Fibroblast of the aortic adventitia (primary cell): ENCODE measurements around the gene STAC. TPM values are rescaled to one million over a fixed set of nuclear protein-coding genes. Genes with fewer than 3 reads are reported as not detected.

Source experiments
- DNase-seq: peaks from one replicate; pipeline ENCODE4 v3.0.0-alpha.2; 2010; ENCODE audit warnings: low read depth
- H3K4me3 ChIP-seq: 2 replicates; pipeline ENCODE4 v1.5.1; 2011; ENCODE audit warnings: low read depth, mild to moderate bottlenecking, control low read depth, low read length, moderate library complexity
- total RNA-seq: library from RNA; depleted of rRNA; stranded (reverse); fragments of >200 nt; gene quantifications from 2 replicates; pipeline ENCODE4 v1.2.3, GENCODE V29; 2012; ENCODE audit warnings: low replicate concordance
- TF ChIP-seq, protein P1 (sequence below): IDR thresholded peaks from 2 replicates; pipeline ENCODE4 v1.5.1; 2011; ENCODE audit warnings: mild to moderate bottlenecking, low read length, control low read depth, inconsistent platforms; ENCODE audit not compliant: insufficient read depth

The STAC gene
- total RNA-seq, 1 donor = 14.8 TPM

- DNase-seq = no peak
- no peak overlapping the region for H3K4me3 ChIP-seq
- TF ChIP-seq, protein P1, sequence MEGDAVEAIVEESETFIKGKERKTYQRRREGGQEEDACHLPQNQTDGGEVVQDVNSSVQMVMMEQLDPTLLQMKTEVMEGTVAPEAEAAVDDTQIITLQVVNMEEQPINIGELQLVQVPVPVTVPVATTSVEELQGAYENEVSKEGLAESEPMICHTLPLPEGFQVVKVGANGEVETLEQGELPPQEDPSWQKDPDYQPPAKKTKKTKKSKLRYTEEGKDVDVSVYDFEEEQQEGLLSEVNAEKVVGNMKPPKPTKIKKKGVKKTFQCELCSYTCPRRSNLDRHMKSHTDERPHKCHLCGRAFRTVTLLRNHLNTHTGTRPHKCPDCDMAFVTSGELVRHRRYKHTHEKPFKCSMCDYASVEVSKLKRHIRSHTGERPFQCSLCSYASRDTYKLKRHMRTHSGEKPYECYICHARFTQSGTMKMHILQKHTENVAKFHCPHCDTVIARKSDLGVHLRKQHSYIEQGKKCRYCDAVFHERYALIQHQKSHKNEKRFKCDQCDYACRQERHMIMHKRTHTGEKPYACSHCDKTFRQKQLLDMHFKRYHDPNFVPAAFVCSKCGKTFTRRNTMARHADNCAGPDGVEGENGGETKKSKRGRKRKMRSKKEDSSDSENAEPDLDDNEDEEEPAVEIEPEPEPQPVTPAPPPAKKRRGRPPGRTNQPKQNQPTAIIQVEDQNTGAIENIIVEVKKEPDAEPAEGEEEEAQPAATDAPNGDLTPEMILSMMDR = no peak
Observed at GRCh38 chr3:36482256-36482655, 102.0 kb downstream of the STAC start.

DNA sequence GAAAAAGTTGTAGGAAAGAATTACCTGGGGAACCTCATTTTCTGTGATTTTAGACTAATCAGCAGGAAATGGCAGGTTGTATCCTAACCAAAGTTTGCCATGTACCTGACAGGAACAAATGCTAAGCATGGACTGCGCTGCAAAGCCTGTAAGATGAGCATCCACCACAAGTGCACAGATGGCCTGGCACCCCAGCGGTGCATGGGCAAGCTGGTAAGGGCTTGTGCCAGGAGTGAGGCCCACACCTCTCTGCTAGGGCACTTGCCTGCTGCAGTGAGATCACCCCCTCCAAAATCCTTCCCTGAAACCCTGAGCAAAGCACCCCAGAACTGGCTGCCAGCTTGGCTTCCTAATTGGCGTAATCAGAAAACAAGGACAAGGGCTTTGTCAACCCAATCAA lies 102.6 kb downstream of the STAC start:
- no peak for DNase-seq
- no peak overlapping the region for H3K4me3 ChIP-seq
- TF ChIP-seq, protein P1 = no peak

DNA sequence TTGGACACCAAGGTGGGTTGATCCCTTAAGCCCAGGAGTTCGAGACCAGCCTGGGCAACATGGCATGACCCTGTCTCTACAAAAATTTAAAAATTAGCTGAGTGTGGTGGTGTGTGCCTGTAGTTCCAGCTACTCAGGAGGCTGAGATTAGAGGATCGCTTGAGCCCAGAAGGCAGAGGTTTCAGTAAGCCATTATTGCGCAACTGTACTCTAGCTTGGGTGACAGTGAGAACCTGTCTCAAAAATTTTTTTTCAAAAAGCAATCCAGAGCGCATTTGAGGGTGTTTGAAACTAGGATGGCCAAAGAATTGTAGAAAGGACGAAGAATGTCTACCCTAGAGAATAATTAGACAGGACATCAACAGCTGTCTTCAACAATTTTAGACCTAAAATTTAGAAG lies 103.4 kb downstream of the STAC start:
- TF ChIP-seq, protein P1 = no peak
- no peak for DNase-seq
- H3K4me3 ChIP-seq = no peak overlapping the region

DNA sequence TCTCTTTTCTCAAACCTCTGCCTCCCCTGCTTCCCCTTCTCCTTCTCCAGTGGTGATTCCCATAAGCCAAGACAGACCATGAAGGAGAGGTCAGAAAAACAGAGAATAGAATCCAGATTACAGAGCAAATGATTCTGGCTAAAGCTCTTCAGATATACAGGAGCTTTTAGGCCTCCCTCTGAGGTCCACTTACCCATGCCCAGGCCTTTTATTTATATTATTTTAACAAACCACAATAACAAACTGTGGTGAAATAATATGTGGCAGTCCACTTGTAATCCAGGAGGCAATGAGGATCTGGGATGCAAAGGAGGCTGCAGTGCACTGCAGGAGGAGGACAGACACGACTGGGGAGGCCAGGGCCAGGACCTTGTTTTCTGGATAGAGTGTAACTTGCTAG lies 104.1 kb downstream of the STAC start:
- TF ChIP-seq, protein P1 = no peak
- DNase-seq = no peak
- no peak overlapping the region for H3K4me3 ChIP-seq

DNA sequence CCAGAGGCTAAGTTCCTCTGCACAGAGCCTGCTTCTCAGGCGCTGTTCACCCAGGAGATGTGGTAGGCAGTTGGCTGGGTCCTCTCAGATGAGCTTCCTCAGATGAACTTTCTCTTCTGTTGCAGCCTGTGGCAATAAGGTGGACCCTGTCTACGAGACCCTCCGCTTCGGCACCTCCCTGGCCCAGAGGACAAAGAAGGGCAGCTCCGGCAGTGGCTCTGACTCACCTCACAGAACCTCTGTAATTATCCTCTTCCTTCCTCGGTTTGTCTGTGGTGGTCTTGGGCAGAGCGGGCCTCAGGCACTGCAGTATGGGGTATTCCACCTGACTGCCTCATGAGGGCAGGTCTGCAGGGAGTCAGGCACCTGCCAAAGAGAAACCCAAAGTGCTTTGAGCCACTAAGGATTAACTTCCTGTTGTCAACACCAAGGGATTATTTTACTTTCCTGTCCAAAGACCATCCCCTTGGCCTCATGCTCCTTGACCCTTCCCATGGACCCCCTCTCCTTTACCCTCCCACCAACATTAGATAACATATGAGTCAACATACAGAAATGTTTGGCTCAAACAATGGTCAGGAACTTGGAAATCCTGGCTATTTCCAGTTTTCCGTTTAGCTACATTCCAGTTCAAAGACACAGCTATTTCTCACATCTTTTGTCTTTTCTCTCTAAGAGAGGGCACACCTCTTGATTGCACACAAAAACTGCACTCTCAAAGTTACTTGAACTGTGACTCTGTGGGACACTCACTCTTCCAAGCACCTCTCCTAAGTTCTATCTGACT lies 105.9 kb downstream of the STAC start:
- no peak overlapping the region for H3K4me3 ChIP-seq

DNA sequence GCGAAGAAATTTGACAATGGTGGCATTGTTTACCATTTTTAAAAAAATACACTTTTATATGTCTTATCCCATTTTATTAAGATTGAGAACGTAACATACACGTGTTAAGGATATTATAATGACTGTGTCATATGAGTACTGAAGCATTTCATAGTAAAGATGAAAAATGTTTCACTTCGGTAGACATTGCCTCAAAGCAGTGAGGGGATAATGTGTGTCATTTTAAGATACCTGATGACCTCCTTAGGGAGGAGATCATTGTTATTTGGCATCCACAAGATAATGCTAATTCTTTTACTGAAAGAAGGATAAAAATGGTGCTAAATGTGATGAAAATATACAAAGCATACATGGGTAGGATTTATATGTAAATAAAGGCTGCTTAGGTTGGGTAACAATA lies 107.3 kb downstream of the STAC start:
- H3K4me3 ChIP-seq = no peak overlapping the region
- no peak for DNase-seq
- TF ChIP-seq, protein P1 = no peak

More for the DNA sequence above, 105.9 kb downstream of the STAC start:
- TF ChIP-seq, protein P1 = no peak
- DNase-seq = no peak
